Stimulated activated CD4-positive, alpha-beta T cell treated with anti-CD3 and anti-CD28 coated beads, Interleukin-2, amount 100 ng/mL, for 24 hours (primary cell): ENCODE data around the gene DGCR2.
"Not testable (repeated sequence)": the region's sequence is repeated elsewhere in the genome, so short reads cannot be mapped to it uniquely, and the experiment has no call there.

Experiments used
- DNase-seq, 2 donors: peaks; one replicate each; pipeline ENCODE4 v3.0.0-alpha.2; 2020

DGCR2 gene

DNA sequence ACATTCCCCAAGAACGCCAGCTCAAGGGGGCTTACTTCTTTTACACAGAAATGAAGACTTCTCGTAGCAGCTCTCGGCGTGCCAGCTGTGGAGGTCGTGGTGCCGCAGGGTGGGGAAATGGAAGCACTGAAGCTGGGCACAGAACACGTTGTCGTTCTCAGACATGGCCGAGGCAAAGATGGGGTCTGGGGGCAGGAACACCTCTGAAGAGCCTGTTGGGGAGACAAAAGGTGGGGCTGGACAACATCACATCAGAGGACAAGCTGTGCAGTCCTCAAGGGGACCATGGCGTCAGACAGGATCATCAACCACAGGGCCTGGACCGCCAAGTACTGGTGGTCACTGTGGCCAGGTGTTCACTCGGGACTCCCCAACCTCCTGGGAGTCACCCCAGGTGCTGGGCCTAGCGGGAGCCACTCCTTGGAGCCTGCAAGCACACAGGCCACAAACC is 65.2 kb downstream of the DGCR2 start:
- no peak for DNase-seq

DNA sequence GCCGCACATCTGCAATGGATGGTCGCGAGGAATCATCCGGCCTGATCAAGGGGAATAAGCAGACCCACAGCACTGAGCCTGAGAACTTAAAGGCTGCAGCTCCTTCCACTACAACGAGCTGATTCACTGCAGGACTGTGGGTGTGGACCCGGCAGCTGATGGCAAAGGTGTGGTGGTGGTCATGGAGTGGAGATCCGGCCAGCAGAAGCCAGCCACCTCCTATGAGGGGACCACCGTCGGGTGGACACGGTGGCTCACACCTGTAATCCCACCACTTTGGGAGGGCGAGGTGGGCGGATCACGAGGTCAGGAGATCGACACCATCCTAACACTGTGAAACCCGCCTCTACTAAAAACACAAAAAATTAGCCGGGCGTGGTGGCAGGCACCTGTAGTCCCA is 66.4 kb downstream of the DGCR2 start:
- DNase-seq, result no peak

DNA sequence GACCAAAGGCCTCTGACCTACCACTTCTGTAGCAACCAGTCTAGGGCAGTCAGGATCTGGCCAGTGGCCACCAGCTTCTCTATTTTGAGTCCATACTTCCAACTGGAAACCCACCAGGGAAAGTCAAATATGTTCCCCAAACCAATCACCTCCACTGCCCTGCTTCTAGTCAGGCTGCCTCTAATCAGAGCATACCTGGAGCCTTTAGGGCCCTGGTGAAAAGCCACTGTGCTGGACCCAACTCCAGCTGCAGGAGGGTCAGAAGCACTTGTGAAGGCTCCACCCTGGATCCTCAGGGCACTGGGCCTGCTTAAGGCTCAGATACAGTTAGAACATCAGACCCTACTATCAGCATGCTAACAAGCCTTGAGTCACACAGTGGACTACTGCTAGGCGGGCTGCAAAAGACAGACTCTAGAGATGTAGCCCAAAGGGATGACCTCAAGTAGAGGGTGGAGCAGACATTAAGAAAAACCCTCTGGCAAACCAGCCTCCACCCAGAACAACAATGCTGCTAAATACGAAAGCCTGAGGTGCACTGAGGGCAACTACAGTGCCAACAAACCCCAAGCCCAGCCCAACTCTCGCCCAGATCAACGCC is 69.2 kb downstream of the DGCR2 start:
- no peak for DNase-seq

DNA sequence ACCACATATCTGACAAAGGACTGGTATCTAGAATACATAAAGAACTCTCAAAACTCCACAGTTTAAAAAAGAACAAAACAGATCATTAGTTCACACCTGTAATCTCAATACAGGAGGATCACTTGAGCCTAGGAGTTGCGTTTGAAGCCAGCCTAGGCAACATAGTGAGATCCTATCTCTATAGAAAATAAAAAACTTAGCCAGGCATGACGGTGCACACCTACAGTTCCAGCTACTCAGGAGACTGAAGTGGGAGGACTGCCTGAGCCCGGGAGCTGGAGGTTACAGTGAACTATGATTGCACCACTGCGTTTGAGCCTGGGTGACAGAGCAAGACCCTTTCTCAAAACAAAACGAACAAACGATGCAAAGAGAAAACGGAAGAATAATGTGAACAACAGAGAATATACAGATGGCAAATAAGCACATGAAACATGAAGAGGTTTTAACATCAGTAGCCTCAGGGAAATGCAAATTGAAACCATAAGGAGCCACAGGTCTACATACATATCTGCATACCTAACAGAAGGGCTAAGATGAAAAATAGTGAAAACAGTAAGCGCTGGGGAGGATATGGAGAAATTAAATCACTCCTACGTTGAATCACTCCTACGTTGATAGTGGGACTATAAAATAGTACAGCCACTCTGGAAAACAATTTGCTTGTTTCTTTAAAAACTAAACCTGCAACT is 70.7 kb downstream of the DGCR2 start:
- DNase-seq, result no peak

DNA sequence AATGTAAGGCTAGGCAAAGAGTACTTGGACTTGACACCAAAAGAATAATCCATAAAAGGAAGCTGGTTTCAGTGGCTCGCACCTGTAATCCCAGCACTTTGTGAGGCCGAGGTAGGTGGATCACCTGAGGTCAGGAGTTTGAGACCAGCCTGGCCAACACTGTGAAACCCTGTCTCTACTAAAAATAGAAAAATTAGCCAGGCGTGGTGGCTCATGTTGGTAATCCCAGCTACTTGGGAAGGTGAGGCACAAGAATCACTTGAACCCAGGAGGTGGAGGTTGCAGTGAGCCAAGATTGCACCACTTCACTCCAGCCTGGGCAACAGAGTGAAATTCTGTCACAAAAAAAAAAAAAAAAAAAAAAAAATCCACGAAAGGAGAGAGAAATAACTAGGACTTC is 71.4 kb downstream of the DGCR2 start:
- DNase-seq, result not testable (repeated sequence)

DNA sequence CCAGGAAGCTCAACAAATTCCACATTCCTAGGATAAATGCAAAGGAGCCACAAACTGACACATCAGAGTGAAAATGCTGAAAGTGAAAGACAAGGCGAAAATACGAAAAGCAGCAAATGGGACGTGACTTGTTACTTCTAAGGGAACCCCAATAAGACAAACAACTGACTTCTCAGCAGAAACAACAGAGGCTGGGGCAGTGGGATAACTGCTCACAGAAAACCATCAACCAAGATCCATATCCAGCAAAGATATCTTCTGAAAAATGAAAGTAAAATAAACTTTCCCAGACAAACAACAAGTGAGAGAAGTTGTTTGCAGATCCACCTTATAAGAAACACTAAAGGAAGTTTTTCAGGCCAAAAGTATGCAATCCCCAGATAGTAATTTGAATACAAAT is 72.1 kb downstream of the DGCR2 start:
- DNase-seq, result no peak

DNA sequence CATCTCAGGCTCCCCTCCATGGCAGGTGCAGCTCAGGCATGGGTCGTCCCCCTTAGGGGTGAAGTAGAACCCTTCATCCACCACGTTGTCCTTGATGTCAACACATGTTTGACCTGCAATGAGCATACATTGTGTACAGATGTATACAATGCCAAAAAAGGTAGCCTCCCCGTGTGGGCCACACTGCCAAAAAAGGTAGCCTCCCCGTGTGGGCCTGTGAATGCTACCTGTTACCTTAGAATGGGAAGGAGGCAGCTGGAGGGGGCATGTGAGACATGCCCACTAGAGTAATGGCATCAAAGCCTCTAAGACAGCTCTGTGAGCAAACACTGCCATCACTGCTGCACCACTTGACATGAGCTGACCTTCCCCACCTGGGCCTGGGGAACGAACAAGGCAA is 73.7 kb downstream of the DGCR2 start:
- no peak for DNase-seq

DNA sequence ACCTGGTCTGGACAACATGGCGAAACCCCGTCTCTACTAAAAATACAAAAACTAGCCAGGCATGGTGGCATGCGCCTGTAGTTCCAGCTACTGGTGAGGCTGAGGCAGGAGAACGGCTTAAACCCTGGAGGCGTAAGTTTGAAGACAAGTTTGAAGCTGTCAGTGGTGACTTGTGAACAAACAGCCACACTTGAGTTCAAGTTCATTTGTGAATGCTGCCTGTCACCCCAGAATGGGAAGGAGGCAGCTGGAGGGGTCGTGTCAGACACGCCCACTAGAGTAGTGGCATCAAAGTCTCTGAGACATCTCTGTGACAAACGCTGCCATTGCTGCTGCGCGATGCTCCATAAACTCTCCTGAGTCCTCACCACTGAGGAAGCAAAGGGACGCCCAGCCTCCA is 74.2 kb downstream of the DGCR2 start:
- no peak for DNase-seq

DNA sequence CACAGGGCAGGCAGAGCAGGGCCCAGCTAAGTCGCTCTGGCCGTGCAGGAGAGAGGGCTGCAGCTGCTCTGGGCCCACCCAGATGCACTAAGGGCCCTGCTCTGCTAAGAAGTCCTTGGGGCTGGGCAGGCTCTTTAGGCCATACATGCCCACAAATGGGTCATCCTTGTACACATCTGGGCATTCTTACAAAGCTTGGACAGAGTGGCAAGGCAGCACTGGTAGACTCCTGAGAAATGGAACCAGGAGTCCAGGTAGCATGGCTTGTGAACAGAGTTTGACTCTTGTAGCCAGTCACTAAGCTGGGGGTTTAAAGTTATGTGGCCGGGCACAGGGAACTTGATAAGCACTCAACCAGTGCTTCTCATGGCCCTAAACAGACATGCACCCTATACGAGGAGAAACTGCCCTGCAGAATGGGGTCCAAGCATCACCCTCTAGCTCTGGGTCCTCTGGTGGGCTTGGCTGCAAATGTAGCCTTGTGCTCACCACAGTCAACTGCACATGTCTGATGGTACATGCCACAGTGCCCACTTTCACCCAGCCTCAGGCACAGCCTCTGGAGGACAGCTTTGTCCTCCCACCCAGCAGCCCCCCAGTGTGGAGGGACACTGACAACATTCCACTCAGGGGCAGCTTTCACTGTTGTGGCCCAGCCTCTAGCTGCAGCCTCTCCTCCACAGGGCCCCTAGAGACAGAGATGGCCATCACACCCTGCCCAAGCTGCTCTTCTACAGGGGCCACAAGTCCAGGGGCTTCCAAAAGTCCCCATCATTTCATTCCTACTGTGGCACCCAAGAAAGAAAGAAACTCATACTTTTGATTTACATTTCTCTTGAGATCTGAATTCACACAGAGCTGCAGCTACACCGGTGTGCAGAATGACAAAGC is 75.2 kb downstream of the DGCR2 start:
- no peak for DNase-seq

DNA sequence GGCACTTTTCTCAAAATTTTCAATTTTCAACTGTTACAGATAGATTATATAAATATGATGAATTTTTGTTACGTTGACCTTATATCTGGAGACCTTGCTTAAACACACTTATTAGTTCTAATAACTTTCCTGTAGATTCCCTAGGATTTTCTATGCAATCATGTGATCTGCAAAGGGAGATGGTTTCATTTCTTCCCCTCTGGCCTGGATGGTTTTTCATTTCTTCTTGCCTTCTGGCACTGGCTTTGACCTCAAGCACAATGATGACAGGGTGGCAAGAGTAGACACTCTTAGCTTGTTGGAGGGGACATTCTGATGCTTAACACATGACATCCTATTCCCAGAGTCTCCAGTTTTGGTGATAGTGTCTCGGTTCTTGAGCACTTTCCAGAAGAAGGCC is 75.9 kb downstream of the DGCR2 start:
- no peak for DNase-seq

DNA sequence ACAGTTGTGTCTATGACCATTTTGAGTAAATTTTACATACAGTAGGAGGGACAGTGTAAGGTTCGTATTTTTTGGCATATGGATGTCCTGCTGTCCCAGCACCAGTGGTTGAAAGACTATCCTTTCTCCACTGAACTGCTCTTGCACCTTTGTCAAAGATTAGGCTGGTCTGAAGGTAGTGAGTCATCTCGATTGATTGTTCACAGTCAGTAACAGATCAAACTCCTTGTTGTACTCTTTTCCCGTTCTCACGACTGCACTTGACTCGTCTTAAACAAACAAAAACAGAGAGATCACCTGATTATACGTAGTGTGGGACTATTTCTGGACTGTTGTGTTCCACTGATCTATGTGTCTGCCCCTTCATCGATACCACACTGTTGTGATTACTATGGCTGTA is 77.1 kb downstream of the DGCR2 start:
- no peak for DNase-seq

DNA sequence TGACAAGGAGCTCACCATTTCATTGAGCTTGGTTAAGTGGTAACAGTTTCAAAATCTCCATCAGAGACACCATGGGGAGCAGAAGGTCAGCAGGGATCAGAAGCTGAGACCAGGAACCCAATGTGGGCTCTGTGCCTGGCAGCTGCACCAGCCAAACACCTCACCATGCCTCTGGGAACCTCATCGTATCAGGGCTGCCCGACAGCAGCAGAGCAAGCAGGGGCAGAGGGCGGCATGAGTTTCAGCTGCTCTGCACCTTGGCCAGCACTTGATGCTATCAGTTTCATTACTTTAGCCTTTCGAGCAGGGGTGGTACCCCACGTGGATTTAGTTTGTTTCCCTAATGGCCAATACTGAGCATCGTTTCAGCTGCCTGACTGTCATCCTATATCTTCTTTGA is 77.8 kb downstream of the DGCR2 start:
- DNase-seq, result no peak

DNA sequence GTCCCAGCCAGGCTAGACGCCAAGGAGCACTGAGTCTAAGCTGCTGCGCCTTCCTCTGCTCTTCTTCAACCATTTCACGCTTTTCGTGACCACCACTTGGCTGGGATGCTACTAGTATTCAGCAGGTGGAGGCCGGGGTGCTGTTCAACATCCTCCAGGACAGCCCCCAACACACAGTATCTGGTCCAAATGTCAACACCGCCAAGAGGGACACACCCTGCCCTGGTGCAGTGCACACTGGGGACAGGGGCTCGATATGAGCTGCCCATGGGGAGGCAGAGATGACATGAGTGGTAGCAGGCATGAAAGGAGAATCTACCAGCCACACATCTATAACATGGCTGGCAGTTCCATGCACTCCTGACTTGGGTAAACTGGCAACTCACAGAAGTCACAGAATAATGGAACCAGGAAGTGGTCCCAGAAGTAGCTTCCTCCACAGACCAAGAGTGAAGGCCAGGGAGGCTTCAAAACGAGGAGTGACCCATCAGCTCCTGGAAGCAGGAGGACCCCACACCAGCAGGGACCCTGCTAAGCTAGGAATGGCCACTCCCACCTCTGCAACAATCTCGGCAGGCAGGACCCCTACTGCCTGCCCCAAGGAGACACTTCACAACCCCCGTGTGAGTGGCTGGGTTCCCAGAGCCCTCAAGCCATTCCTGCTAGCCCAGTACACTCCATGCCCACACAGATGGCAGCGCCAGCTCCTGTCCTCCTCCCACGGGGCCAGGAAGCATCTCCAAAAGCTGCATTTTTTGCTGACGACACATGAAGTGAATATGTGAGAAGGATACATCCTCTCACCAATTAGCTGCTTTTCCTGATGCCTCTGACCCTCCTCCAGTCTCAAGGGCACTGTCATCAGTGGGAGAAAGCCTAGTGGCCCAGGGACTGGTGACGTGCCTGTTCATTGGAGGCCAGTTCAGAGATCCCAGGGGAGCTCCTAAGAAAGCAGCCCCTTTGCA is 78.8 kb downstream of the DGCR2 start:
- no peak for DNase-seq

DNA sequence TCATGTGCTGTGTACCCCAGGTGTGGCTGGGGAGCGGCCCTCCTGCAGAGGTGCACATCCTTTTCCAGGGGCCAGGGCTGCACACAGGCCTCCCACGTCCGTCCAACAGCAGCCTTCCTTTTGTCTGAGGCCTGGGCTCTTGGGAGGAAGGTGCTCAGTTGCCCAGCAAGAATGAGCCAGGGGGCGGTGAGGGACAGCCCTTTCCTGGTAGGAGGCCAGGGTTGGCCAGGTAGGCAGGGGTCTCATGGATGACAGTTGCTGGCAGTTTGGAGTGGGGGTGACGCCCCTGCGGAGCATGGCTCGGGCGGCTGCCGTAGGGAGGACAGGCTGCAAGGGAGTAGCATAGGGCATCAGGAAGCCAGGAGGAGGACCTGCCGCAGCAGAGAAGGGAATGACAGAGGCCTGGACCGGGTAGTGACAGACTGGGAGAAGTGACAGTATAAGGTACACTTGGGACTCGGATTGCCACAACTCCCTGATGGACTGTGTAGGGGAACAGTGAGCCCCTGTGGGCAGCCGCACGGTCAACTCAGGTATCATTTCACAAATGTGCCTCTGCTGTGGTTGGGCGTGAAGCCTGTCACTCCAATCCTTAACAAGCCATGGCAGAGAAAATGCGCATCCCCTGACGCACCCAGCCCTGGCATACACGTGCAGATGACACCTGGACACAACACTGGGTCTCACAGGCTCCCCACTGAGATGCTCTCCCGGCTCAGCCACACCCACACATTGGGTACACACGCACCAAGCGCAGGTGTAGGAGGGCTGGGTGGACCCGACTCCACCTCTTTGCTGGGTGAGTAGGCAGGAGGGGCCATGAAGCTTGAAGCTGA is 79.7 kb downstream of the DGCR2 start:
- DNase-seq, result no peak

DNA sequence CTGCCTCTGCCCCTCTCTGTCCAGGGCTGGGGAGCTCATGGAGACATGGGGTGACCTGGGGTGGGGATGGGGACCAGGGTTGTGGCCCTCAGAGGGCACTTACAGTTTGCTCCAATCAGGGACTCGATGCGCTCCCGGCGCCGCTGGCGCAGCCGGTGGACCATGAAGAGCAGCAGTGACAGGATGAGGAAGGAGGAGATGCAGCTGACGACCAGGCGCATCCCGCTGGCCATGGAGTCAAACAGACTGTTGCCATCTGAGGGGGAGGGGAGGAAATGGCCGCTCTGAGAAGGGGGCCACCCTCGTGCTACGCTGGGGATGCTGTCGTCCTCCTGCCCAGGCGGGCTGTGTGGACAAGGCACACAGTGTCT is 80.5 kb downstream of the DGCR2 start:
- DNase-seq, result no peak

DNA sequence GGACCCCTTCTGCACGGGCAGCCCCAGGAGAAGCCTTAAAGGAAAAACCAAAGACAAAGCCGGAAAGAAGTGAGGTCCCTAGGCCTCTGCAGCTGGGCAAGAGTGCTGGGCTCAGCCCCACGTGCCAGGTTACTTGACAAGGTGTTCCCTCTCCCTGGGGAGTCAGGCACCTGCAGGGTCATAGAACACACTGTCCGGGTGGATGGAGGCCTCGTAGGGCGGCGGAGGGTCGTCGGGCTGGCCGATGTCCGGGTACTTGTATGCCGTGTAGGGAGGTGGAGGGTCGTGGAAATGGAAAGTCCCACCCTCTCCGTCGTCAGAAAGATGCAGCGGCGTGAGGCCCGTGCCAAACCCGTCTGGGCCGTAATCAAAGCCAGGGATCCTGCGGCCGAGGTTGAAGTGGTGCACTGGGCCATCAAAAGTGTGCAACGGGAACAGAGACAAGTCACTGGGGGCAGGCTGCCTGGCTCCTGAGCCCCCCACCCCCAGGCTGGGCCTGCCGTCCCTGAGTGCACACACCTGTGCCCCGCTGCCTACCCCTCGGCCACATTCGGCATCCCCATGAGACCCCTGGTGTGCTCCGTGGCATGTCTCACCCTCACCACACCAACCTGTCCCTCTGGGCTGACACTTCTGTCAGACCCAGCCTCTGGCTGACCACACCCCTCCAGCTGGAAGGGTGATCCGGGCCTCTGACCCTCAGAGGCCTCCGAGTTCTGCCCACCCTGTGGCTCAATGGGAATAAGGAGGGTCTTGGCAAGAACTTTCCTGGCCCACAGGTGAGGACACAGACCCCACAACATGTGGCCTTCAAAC is 81.1 kb downstream of the DGCR2 start:
- DNase-seq, result no peak

DNA sequence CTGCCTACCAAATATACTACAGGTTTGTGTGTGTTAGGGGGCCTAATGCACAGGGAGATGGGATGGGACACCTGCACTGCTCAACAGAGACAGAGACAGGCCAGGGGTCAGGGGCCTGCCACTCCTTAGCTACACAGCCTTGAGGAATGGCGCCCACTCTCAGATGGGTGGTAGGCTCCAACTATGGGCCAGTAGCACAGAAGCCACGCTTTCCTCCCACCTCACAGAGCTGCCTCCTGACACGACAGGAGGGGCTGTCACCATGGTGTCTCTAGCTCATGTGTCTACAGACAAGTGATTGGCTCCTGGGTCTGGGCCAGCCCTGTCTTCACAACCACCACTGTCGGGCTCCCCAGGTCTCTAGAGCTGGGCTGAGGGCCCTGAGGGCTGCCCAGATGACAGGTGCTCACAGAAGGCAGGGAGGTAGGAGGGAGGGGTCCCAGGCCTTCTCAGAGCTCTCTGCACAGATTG is 81.8 kb downstream of the DGCR2 start:
- no peak for DNase-seq

DNA sequence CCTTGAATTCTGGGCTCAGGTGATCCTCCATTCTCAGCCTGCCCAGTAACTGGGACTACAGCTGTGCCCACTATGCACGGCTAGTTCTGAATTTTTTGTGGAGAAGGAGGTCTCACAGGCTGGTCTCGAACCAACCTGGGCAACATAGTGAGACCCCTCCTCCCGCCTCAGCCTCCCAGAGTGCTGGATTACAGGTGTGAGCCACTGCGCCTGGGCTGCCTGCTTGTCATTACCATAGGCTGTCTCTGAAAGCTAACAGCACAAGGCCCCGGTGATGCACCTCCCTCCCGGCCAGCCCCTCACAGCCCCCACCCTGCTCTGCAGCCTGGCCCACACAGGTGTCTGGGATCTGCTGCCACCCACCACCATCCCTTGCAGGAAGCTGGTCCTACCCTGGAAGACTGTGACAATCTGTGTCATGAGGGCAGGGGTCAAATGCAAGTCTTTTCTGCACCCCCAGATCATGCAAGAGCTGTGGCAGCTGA is 82.4 kb downstream of the DGCR2 start:
- no peak for DNase-seq

DNA sequence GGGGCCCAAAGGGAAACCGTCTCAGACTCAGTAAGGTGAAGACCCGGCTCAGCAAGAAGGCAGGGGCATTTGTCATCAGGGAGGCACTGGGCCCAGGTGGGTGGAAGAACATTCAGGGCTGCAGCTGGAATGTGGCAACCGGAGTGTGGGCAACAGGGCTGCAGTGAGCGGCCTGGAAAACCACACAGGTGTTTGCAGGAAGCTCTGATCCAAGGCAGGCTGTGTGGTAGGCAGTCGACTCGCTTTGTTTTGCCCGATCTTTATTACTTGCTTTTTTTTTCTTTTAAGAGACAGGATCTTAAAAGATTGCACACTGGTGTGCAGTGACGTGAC is 82.8 kb downstream of the DGCR2 start:
- DNase-seq, result no peak

DNA sequence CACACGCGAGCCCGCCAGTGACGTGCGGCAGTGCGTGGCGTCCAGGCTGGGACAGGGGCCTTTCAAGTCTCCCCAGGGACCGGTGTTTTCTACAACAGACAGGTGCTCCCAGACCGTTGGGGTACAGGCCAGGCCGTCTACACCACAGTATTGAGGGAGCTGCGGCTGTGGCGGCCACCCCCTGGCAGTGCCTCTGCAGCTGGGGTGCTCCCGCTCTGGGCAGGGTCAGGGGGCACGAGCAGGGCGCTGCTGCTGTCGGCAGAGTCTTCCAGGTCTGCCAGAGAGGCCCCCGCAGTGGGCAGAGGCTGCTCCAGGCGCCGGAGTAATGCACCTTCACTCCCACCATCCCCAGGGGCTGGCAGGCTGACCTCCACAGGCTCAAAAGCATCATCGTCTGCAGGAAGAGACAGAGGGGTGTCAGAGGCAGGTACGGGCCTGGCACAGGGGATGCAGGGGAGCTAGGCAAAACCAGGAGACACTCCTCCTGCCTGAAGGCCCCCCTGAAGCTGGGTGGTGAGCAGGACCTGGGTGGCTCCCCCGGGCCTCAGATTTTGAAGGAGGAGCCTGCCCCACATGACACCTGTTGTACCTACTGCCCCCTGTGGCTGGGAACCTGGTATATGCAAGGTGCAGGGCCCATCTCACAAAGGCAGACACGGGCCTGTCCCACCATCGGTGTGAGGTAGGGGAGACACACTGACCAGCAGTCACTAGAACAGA is 83.3 kb downstream of the DGCR2 start:
- DNase-seq, result no peak
